ENCODE measurements around the gene CDH5.

DNA sequence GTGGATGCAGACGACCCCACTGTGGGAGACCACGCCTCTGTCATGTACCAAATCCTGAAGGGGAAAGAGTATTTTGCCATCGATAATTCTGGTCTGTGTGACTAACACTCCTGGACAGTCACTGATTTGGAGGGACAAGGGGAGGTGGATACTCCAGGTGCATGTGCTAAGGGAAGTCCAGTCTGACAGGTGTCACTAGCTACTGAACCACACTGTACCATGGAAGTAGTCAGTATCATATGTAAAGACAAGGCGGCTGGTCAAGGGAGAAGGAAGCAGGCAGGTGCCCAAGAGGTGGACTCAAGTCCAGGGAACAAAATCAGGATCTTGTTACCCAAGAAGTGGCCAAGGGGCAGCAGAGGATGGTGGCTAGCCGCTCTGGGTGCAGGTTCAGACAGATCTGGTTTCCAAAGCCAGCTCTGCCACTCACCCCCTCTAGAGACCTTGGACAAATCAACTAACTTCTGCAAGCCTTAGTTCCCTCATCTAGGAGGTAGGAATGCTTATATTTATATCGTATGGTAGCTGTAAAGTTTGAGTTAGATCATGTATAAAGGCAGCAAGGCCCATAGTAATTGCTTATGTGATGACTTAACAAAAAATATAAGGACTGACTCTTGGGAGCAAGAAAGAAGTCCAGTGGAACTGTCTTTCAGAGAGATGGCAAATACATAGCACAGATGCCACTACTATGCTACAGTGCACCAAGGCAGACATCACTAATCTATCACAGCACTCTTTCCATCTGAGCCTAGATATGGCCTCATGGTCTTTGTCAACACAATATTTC lies 22.1 kb downstream of the CDH5 start:
- TF ChIP-seq EZH2 (IDR thresholded peaks at IDR 0.05; ENCODE audit: insufficient read depth, poor library complexity, severe bottlenecking) (no peak), EZH2phosphoT487 (IDR thresholded peaks at IDR 0.05; ENCODE audit: insufficient read depth, low read depth) (no peak)
